ENCODE data around the gene SAMD4A. TPM values are rescaled to one million over a fixed set of nuclear protein-coding genes. Genes with fewer than 3 reads are reported as not detected.

Gene SAMD4A
- total and polyA plus RNA-seq, 12 donors: 14.0 to 284 (median 191) TPM

- Histone ChIP-seq H3K27ac (no peak overlapping the region), H3K9me3 (no peaks in the 10 kb centered on the region), H3K4me3 (no peak overlapping the region), H3K4me1 (peaks cover 0 to 9% (median 0%) of the 10 kb centered on the region in 9 donors), H3K36me3 (peaks cover 0 to 64% (median 27%) of the 10 kb centered on the region in 9 donors), H3K27me3 (no peaks in the 10 kb centered on the region)
- TF ChIP-seq CTCF (IDR thresholded peaks at IDR 0.05): no peak
- no peak for ATAC-seq
- WGBS, 2 donors: 96 to 97% methylated on average over 2 of the region's 2 CpGs
- no peak for DNase-seq
- intact Hi-C loops (cut with DNase I): no loop called here
These were observed 29.3 kb upstream of the SAMD4A start for GRCh38 chr14:54537651-54538050.

- Histone ChIP-seq H3K27ac (no peak overlapping the region), H3K36me3 (peaks cover 0 to 63% (median 27%) of the 10 kb centered on the region in 9 donors), H3K4me3 (no peak overlapping the region), H3K4me1 (peaks cover 0 to 9% (median 0%) of the 10 kb centered on the region in 9 donors), H3K27me3 (no peaks in the 10 kb centered on the region), H3K9me3 (no peaks in the 10 kb centered on the region)
- TF ChIP-seq CTCF (IDR thresholded peaks at IDR 0.05): no peak
- 98 to 99% methylated on average over 3 of the region's 3 CpGs for WGBS, 2 donors
- intact Hi-C loops (cut with DNase I): no loop called here
- DNase-seq (no peak), ATAC-seq (no peak)
These were observed 28.9 kb upstream of the SAMD4A start for GRCh38 chr14:54538055-54538454.

GRCh38 chr14:54547583-54547982 is 19.3 kb upstream of the SAMD4A start:
- peaks cover 0 to 7% (median 0%) of the 10 kb centered on the region in 11 donors for H3K9me3 ChIP-seq
- ATAC-seq: no peak
- H3K27me3 ChIP-seq: no peaks in the 10 kb centered on the region
- no peak for DNase-seq
- intact Hi-C loops (cut with DNase I): no loop called here
- H3K4me1 ChIP-seq: no peaks in the 10 kb centered on the region
- no peaks in the 10 kb centered on the region for H3K36me3 ChIP-seq
- no peak overlapping the region for H3K27ac ChIP-seq
- 98% methylated on average over 3 of the region's 3 CpGs for WGBS, 2 donors
- no peak for TF ChIP-seq CTCF (IDR thresholded peaks at IDR 0.05)
- H3K4me3 ChIP-seq: no peak overlapping the region

GRCh38 chr14:54548491-54548890 is 18.4 kb upstream of the SAMD4A start:
- H3K27ac ChIP-seq: no peak overlapping the region
- intact Hi-C loops (cut with DNase I): no loop called here
- H3K36me3 ChIP-seq: no peaks in the 10 kb centered on the region
- H3K4me3 ChIP-seq: no peak overlapping the region
- no peaks in the 10 kb centered on the region for H3K27me3 ChIP-seq
- DNase-seq: no peak
- H3K9me3 ChIP-seq: peaks cover 0 to 3% (median 0%) of the 10 kb centered on the region in 11 donors
- 81 to 83% methylated on average over 5 of the region's 5 CpGs for WGBS, 2 donors
- ATAC-seq: no peak
- no peaks in the 10 kb centered on the region for H3K4me1 ChIP-seq
- TF ChIP-seq CTCF (IDR thresholded peaks at IDR 0.05): no peak

Data from heart right ventricle (tissue), 16 donors.